CD4-positive, alpha-beta T cell treated with Interferon alpha-2 for 1 hour (primary cell): Measurements from ENCODE around the gene SRSF5.
"Not testable (repeated sequence)": the region's sequence is repeated elsewhere in the genome, so short reads cannot be mapped to it uniquely, and the experiment has no call there.

Experiments used
- DNase-seq, 2 donors: peaks; one replicate each; pipeline ENCODE4 v3.0.0-alpha.2; 2020 to 2022

Gene SRSF5

DNA sequence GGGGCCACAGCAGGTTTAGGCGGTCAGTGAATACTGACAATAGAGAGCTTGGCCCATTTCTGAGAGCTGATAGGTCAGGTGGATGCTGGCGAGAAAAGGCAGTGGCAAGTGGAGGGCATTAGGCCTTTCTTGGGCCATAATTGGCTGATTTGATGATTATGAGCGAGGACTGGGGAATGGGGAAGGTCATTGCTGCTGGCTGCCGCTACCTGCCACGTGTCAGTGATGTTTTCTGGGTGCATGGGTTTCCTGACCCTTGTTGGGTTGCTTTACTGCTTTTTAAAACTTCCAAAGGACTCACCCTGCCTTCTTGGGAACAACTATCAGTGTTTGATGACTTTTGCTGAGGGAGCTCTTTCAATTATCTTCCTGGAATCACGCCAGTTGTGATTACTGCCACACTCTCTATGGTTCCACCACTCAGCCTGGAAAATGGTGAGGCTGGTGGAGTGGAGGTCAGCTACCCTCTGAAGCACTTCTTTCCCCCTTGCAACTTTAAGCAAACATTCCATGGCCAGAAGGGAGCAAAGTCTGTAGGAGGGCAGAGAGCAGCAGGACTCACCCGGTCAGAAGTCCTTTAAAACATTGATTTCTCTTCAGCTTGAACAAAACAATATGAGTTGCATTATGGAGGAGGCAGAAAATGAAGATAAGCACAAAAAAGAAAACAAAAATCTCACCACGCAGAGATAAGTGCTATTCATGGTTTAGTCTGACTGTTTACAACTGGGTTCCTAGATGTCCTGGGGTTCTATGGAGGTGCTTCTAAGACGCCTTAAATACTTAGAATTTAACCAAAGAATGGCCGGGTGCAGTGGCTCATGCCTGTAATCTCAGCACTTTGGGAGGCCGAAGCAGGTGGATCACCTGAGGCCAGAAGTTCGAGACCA, 42.2 kb downstream of the SRSF5 start:
- no peak for DNase-seq

DNA sequence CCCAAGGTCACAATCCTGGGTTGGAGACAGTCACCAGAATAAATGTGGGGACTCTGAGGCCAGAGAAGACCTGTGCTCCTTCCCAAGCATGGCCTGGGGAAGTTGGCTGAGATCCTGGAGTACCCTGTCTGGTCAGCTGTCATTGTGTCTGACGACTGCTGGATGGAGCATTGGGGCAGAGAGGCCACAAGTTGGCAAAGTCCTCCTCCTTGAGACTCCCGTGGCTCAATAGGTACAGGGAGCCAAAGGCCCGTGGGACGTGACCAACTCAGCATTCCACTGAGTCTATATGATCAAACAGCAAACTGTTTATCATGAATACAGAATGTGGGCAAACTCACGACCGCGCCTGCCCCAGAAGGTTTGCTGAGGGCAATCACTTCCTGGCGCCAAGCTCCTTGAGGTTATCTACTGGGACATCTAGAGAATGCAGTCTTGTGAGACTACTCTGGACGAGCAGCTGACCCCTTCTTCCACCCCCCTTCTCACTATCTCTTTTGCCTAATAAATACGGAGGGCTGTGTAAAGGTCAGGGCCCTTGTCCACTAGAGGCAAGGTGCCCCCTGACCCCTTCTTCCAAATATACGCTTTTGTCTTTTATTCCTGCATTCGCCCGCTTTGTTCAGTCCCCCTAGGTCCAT, 44.4 kb downstream of the SRSF5 start:
- DNase-seq, result no peak

DNA sequence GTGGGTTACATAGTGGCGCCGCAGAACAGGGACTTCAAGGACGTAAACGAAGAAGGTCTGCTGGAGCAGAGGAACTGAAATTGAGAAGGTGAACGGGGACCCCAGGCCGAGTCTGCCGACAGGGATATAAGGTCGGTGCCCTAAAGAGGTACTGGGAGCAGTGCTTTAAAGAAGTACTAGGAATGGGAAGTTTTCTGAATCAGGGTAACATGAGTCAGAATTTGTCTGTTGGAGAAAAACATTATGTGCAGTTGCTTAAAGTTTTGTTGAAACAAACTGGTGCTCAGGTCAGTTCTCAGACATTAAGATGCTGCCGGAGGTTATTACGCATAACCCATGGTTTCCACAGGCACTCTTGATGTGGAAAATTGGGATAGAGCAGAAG, 44.9 kb downstream of the SRSF5 start:
- DNase-seq, result no peak

DNA sequence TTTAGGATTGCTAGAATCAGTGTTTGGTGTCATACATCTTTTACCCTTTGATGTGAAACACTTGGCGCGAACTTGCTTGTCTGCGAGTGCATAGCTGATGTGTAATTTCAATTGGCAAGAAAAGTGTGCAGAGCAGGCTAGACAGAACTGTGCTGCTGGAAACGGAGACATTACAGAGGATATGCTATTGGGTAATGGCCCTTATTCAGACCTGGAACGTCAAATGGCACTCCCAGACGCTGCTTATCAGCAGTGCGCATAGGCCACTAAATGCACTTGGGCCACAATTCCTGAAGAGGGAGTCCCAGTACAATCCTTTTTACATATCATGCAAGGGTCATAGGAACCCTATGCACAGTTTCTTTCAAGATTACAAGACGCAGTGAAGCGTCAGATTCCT, 45.8 kb downstream of the SRSF5 start:
- no peak for DNase-seq

DNA sequence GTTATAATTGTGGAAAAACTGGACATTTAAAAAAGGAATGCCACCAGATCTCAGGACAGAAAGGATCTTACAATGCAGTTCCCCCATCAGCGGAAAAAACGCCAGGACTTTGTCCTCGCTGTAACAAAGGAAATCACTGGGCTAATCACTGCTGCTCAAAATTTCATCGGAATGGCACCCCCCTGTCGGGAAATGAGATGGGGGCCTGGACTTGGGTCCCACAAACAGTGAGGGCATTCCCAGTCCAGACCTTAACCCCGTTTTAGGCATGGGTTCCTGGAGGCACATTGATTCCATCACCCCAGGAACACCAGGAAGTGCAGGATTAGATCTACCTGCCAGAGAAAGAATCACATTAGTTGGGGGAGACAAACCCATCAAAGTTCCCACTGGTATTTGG, 46.4 kb downstream of the SRSF5 start:
- DNase-seq, result not testable (repeated sequence)

DNA sequence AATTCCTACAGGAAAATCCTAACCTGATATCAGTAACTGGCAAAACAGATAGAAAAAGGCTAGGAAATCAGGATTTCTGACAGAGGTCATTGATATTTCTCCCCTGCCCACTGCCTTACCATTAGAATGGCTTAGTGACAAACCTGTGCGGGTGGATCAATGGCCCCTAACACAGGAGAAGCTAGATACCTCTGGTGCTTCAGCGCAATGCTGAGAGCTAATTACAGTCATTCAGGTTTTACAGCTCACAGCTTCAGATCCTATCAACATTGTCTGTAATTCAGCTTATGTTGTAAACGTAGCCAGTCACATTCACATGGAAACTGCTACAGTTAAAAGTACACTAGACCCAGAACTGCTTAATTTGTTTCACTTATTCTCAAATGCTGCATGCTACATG, 47.5 kb downstream of the SRSF5 start:
- DNase-seq, result no peak

DNA sequence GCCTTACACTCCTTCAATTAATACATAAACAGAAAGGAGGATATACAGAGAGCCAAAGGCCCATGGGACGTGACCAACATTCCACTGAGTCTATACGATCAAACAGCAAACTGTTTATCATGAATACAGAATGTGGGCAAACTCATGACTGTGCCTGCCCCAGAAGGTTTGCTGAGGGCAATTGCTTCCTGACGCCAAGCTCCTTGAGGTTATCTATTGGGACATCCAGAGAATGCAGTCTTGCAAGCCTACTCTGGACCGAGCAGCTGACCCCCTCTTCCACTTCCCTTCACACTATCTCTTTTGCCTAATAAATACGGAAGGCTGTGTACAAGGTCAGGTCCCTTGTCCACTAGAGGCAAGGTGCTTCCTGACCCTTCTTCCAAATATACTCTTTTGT, 48.6 kb downstream of the SRSF5 start:
- no peak for DNase-seq

DNA sequence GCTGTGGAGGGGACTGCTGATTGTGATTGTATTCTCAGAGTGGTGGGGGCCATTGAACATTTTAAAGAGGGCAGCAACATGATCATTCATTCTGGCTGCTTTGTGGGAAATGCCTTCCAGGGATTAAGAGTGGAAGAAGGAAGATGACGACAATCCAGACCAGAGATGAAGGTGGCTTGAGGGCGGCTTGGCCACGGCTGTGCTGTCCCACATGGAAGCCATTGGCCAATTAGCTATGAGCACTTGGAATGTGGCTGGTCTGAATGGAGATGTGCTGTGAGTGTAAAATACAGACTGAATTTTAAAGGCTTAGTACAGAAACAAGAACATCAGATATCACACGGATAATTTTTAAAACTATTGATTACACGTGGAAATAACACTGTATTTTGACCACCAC, 49.3 kb downstream of the SRSF5 start:
- no peak for DNase-seq

DNA sequence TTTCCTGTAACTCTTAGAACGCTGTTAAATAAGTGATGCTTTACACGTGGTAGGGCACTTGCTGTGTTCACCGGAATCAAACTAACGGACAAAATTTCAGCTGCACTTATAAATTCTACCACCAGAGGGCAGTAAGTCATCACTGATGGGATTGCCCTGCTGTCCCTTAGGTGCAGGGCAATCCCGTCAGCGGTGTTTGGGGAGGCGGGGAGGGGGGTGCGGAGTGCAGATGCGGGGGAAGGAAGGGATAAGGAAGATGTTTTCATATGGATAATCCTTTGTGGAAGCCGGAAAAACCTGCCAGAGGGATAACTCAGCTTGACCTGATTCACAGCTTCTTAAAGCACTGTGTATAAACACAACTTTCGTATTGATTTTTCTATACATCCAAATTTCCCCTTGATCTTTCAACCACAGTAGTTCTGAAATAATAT, 51.8 kb downstream of the SRSF5 start:
- peak; percentile 48 to 77 for DNase-seq

DNA sequence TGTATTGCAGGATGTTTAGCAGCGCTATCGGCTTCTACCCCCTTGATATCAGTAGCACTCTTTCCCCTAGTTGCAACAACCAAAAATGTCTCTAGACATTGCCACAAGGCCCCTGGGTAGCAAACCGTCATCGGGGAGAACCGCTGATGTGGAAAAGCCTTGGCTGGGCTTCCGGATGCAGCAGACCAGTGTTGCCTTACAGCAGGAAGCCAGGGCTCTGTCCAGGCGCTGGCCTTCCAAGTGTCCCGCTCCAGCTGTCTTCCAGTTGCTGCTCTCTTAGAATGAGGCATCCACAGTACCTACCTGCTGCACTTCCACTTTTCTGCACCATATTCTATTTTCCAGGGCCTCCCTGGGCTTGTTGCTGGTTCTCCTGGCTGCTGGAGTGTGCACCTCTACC, 52.7 kb downstream of the SRSF5 start:
- DNase-seq, result no peak

DNA sequence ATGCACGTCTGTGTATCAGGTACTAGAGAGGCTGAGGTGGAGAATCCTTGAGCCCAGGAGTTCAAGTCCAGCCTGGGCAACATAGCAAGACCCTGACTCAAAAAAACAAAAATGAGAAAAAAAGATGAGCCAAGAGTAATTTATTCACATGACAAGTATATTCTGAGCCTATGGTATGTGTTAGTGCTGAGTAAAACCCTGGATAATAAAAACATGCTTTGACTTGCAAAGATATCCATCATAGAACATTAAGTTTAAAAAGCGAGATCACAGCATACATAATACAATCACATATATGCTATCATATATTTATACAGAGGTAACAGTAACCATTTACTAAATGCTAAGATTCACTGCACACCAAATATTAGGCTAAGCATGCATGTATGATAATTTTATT, 54.0 kb downstream of the SRSF5 start:
- no peak for DNase-seq
